ENCODE data around the gene COMTD1.

COMTD1 gene

GRCh38 chr10:75235375-75236177 is at the start of gene COMTD1:
COMTD1 (minus strand) TSS chr10:75235957; CDS start chr10:75235928, 29 bp downstream.
- peak; percentile 99 for TF ChIP-seq CTCF (IDR thresholded peaks at IDR 0.05; ENCODE audit: low read depth, low read length, missing control alignments)
- DNase-seq (ENCODE audit: extremely low read depth, low read depth): peak; percentile 60
- peak within 1 kb of the TSS; percentile 69 for H3K4me3 ChIP-seq (replicated peaks; ENCODE audit: low read depth, low read length)

- DNase-seq (ENCODE audit: extremely low read depth, low read depth): no peak
- no peak for TF ChIP-seq CTCF (IDR thresholded peaks at IDR 0.05; ENCODE audit: low read depth, low read length, missing control alignments)
- no peak overlapping the region for H3K4me3 ChIP-seq (replicated peaks; ENCODE audit: low read depth, low read length)
Measured at GRCh38 chr10:75283671-75284470, 48.1 kb upstream of the COMTD1 start.

DNA sequence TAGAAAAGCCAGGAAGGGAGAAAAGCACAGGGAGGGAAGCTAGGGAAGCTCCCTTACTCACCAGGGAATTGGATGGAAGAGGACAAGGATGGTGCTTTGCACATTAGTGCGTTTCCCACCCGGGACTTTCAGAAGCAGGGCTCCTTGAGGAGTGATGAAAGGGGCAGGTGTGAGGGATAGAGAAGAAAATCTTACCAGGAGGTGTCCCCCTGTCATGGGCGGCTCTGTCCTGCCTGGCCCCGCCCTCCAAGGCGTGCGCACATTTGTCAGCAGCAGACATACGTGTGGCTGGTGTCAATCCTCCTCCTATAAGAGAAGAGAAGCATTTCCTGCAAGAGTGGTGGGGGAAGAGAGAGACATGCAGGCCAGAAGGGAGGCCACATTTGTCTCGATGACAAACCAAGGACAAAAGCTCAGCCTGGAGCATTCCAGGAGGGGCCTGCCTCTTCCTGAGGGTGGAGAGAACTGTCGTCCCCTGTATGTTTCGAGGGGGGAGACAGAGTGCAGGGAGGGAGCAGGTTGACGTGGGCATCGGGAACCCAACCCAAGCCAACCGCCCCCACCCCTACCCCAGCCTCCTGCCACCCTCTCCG is 47.4 kb upstream of the COMTD1 start:
- no peak for DNase-seq (ENCODE audit: extremely low read depth, low read depth)
- no peak overlapping the region for H3K4me3 ChIP-seq (replicated peaks; ENCODE audit: low read depth, low read length)
- no peak for TF ChIP-seq CTCF (IDR thresholded peaks at IDR 0.05; ENCODE audit: low read depth, low read length, missing control alignments)

- no peak for TF ChIP-seq CTCF (IDR thresholded peaks at IDR 0.05; ENCODE audit: low read depth, low read length, missing control alignments)
- DNase-seq (ENCODE audit: extremely low read depth, low read depth): no peak
- H3K4me3 ChIP-seq (replicated peaks; ENCODE audit: low read depth, low read length): no peak overlapping the region
Measured at GRCh38 chr10:75281974-75282373, 46.2 kb upstream of the COMTD1 start.

GRCh38 chr10:75280236-75280635 is 44.5 kb upstream of the COMTD1 start:
- DNase-seq (ENCODE audit: extremely low read depth, low read depth): no peak
- H3K4me3 ChIP-seq (replicated peaks; ENCODE audit: low read depth, low read length): no peak overlapping the region
- no peak for TF ChIP-seq CTCF (IDR thresholded peaks at IDR 0.05; ENCODE audit: low read depth, low read length, missing control alignments)

- no peak for DNase-seq (ENCODE audit: extremely low read depth, low read depth)
- H3K4me3 ChIP-seq (replicated peaks; ENCODE audit: low read depth, low read length): no peak overlapping the region
- TF ChIP-seq CTCF (IDR thresholded peaks at IDR 0.05; ENCODE audit: low read depth, low read length, missing control alignments): no peak
Measured at GRCh38 chr10:75276069-75276872, 40.5 kb upstream of the COMTD1 start.

All from HFF-Myc (cell line).